ENCODE results near the gene PIH1D2. TPM values are rescaled to one million over a fixed set of nuclear protein-coding genes. Genes with fewer than 3 reads are reported as not detected.

The PIH1D2 gene
- total RNA-seq, 1 donor from 2014 or later: 4.5 TPM

DNA sequence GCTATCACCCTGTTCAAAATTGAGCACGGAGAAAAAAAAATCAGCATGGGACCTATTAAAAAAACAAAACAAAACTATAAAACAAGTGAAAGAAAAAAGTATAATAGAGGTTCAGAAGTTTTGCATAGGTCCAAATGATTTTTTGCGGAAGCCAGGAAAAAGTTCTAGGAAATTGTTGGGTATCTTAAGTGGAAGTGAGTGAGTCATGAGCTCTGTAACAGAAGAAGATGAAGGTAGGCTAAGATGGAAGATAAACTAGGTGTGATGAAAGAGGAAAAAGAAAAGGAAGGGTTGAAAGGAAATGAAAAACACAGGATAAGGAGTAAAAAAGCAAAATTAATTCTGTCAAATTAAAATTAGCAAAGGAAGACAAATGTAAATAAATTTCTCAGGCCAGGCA, 40.6 kb upstream of the PIH1D2 start:
- H3K9me3 Mint-ChIP-seq: peaks cover 4% of the 10 kb centered on the region
- no peak for TF ChIP-seq CTCF (conservative IDR thresholded peaks at IDR 0.05)
- H3K27me3 Mint-ChIP-seq (ENCODE audit: low read depth): no peaks in the 10 kb centered on the region
- no peaks in the 10 kb centered on the region for H3K4me1 Mint-ChIP-seq
- H3K4me3 Mint-ChIP-seq: no peak overlapping the region
- no peak for DNase-seq (ENCODE audit: low read depth, low spot score)
- peaks cover 2% of the 10 kb centered on the region for H3K36me3 Mint-ChIP-seq (ENCODE audit: low read depth)
- no peak overlapping the region for H3K27ac Mint-ChIP-seq (ENCODE audit: unreplicated experiment)

- peaks cover 2% of the 10 kb centered on the region for H3K36me3 Mint-ChIP-seq (ENCODE audit: low read depth)
- no peaks in the 10 kb centered on the region for H3K27me3 Mint-ChIP-seq (ENCODE audit: low read depth)
- no peak for DNase-seq (ENCODE audit: low read depth, low spot score)
Measured at GRCh38 chr11:112113539-112114457, 40.0 kb upstream of the PIH1D2 start.

GRCh38 chr11:112106070-112106469, 32.3 kb upstream of the PIH1D2 start:
- H3K9me3 Mint-ChIP-seq: peaks cover 4% of the 10 kb centered on the region
- H3K27me3 Mint-ChIP-seq (ENCODE audit: low read depth): no peaks in the 10 kb centered on the region
- no peak for DNase-seq (ENCODE audit: low read depth, low spot score)

More at GRCh38 chr11:112113539-112114457, 40.0 kb upstream of the PIH1D2 start:
- H3K9me3 Mint-ChIP-seq: peaks cover 4% of the 10 kb centered on the region
- peak; percentile 81 for TF ChIP-seq CTCF (conservative IDR thresholded peaks at IDR 0.05)
- no peak overlapping the region for H3K27ac Mint-ChIP-seq (ENCODE audit: unreplicated experiment)
- no peak overlapping the region for H3K4me3 Mint-ChIP-seq
- H3K4me1 Mint-ChIP-seq: no peaks in the 10 kb centered on the region

DNA sequence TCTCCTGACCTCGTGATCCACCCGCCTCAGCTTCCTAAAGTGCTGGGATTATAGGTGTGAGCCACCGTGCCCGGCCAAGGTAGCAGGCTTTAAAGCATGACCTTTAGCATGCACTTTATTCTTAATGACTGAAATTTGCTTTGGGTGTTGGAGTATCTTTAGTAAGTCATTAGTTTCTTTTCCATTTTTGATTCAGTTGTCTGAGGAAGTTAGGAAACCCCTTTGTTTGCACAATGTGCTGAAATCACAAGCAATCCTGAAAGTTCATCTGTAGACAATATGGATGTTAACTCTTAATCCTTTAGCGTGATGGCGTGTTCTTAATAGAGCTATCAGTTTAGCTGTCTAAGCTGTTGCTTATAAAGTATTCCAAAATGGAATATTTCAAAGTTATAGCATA, 29.6 kb upstream of the PIH1D2 start:
- Mint-ChIP-seq H3K9me3 (no peaks in the 10 kb centered on the region), H3K4me1 (no peaks in the 10 kb centered on the region), H3K27ac (ENCODE audit: unreplicated experiment) (no peak overlapping the region), H3K36me3 (ENCODE audit: low read depth) (no peaks in the 10 kb centered on the region), H3K27me3 (ENCODE audit: low read depth) (no peaks in the 10 kb centered on the region), H3K4me3 (no peak overlapping the region)
- no peak for TF ChIP-seq CTCF (conservative IDR thresholded peaks at IDR 0.05)
- no peak for DNase-seq (ENCODE audit: low read depth, low spot score)

More at GRCh38 chr11:112106070-112106469, 32.3 kb upstream of the PIH1D2 start:
- Mint-ChIP-seq H3K27ac (ENCODE audit: unreplicated experiment) (no peak overlapping the region), H3K36me3 (ENCODE audit: low read depth) (peaks cover 2% of the 10 kb centered on the region), H3K4me1 (no peaks in the 10 kb centered on the region), H3K4me3 (no peak overlapping the region)
- no peak for TF ChIP-seq CTCF (conservative IDR thresholded peaks at IDR 0.05)

- DNase-seq (ENCODE audit: low read depth, low spot score): no peak
- no peak for TF ChIP-seq CTCF (conservative IDR thresholded peaks at IDR 0.05)
- Mint-ChIP-seq H3K4me1 (no peaks in the 10 kb centered on the region), H3K9me3 (no peaks in the 10 kb centered on the region), H3K36me3 (ENCODE audit: low read depth) (no peaks in the 10 kb centered on the region), H3K27ac (ENCODE audit: unreplicated experiment) (no peak overlapping the region), H3K27me3 (ENCODE audit: low read depth) (no peaks in the 10 kb centered on the region), H3K4me3 (no peak overlapping the region)
Measured at GRCh38 chr11:112100462-112100861, 26.6 kb upstream of the PIH1D2 start.

All from neural crest cell (in vitro differentiated cells).